KOPT-K1 (cell line): ENCODE data around the gene TNNT2.
A peak's percentile ranks its signal among the peaks of the same experiment; 100 is the strongest.

Source experiments
- H3K27ac ChIP-seq: fragments of 200-600 bp; sonication (generic); 2 replicates; pipeline ENCODE4 v1.5.1; 2016; ENCODE audit warnings: antibody characterized with exemption, mild to moderate bottlenecking, low read depth, low read length; ENCODE audit not compliant: poor library complexity, severe bottlenecking
- H3K36me3 ChIP-seq: fragments of 200-600 bp; sonication (generic); 2 replicates; pipeline ENCODE4 v1.5.1; 2017; ENCODE audit warnings: antibody characterized with exemption, mild to moderate bottlenecking, low read length, moderate library complexity; ENCODE audit not compliant: insufficient read depth
- H3K9me3 ChIP-seq: fragments of 200-600 bp; sonication (generic); 2 replicates; pipeline ENCODE4 v1.5.1; 2017; ENCODE audit warnings: antibody characterized with exemption, low read length, mild to moderate bottlenecking; ENCODE audit not compliant: insufficient read depth, poor library complexity, severe bottlenecking

TNNT2 gene

DNA sequence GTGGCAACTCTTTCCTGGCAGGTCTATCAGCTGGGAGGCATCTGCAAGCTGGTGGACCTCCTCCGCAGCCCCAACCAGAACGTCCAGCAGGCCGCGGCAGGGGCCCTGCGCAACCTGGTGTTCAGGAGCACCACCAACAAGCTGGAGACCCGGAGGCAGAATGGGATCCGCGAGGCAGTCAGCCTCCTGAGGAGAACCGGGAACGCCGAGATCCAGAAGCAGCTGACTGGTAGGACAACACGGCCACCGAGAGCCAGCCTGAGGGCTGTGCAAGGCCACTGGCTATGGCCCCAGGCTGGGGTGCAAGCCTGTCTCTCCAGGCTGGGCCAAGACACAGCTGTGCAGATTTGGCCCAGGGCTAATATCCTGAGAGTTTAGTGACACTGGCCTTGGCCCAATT is 59.9 kb downstream of the TNNT2 start:
- H3K27ac ChIP-seq, result no peak overlapping the region
- no peaks in the 10 kb centered on the region for H3K36me3 ChIP-seq
- H3K9me3 ChIP-seq, result no peaks in the 10 kb centered on the region

DNA sequence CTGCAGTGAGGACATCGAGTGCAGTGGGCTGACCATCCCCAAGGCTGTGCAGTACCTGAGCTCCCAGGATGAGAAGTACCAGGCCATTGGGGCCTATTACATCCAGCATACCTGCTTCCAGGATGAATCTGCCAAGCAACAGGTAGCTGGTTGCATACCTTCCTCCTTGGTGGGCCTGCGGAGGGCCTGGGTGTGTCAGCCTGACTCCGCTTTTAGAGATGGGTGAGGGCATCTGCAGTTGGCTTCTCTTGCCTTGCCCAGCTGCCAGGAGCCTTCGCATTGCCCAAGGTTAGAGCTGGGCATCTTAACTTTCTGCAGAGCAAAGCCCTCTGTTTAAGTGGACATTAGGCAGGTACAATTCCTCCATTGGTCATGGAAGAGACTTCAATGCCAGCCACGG is 60.9 kb downstream of the TNNT2 start:
- Histone ChIP-seq H3K9me3 (no peaks in the 10 kb centered on the region), H3K27ac (no peak overlapping the region), H3K36me3 (no peaks in the 10 kb centered on the region)

GRCh38 chr1:201313086-201313485 is 64.4 kb downstream of the TNNT2 start:
- H3K27ac ChIP-seq, result peak overlapping the region; percentile 90

GRCh38 chr1:201312298-201312697 is 65.2 kb downstream of the TNNT2 start:
- Histone ChIP-seq H3K36me3 (no peaks in the 10 kb centered on the region), H3K27ac (peak overlapping the region; percentile 90), H3K9me3 (no peaks in the 10 kb centered on the region)

More at GRCh38 chr1:201313086-201313485, 64.4 kb downstream of the TNNT2 start:
- Histone ChIP-seq H3K36me3 (no peaks in the 10 kb centered on the region), H3K9me3 (no peaks in the 10 kb centered on the region)

GRCh38 chr1:201311356-201312011 is 66.0 kb downstream of the TNNT2 start:
- peak overlapping the region; percentile 90 for H3K27ac ChIP-seq
- H3K9me3 ChIP-seq, result no peaks in the 10 kb centered on the region
- no peaks in the 10 kb centered on the region for H3K36me3 ChIP-seq

GRCh38 chr1:201310986-201311355 is 66.5 kb downstream of the TNNT2 start:
- Histone ChIP-seq H3K27ac (peak overlapping the region; percentile 90), H3K9me3 (no peaks in the 10 kb centered on the region), H3K36me3 (no peaks in the 10 kb centered on the region)

GRCh38 chr1:201310251-201310985 is 67.1 kb downstream of the TNNT2 start:
- Histone ChIP-seq H3K36me3 (no peaks in the 10 kb centered on the region), H3K9me3 (no peaks in the 10 kb centered on the region), H3K27ac (peak overlapping the region; percentile 90)

GRCh38 chr1:201309416-201309815 is 68.1 kb downstream of the TNNT2 start:
- Histone ChIP-seq H3K36me3 (no peaks in the 10 kb centered on the region), H3K9me3 (no peaks in the 10 kb centered on the region), H3K27ac (peak overlapping the region; percentile 90)
